Erythroblast (primary cell): Measurements from ENCODE around the gene MFSD12.

Experiments used
- GATA1 ChIP-seq: IDR thresholded peaks from 2 replicates; pipeline ENCODE4 v1.6.1; 2011; ENCODE audit warnings: low read depth, mild to moderate bottlenecking, control low read depth, low read length, moderate library complexity
- POLR2A ChIP-seq: IDR thresholded peaks from 2 replicates; pipeline ENCODE4 v1.6.1; 2011; ENCODE audit warnings: mild to moderate bottlenecking, low read length

DNA sequence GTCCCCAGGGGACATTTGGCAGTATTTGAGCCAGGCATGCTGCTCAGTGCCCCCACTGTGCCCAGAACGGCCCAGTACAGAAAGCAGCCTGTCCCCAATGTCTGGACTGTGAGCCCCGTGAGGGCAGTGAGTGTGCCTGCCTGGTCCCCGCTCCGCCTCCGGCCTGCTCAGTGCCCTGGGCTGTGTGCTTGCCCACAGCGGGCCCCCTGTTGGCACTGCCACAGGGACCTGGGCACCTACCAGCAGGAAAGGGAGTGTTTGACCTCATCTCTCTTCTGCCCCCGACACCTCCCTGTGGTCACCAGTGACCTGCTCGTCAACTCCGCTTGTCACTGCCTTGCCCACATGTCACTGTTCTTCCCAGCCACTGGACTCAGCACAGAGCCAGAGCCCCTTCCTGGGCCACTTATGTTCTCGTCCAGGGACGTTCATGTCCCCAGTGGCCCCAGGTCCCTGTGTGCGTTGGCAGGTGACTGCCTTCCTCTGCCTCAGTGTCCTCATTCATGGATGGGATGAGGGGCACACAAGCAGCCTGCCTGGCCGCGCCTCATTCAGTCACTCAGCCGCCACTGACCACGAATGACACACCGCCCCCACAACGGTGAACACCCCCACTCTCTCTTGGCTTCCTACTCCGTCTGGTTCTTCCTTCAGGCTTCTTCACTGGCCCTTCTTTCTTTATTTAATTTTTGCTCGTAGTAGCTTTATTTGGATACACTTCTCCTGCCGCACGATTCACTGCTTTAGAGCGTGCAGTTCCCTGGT is 48.4 kb downstream of the MFSD12 start:
- TF ChIP-seq POLR2A (no peak), GATA1 (no peak)
